ENCODE results near the gene MYL7.

MYL7 gene

DNA sequence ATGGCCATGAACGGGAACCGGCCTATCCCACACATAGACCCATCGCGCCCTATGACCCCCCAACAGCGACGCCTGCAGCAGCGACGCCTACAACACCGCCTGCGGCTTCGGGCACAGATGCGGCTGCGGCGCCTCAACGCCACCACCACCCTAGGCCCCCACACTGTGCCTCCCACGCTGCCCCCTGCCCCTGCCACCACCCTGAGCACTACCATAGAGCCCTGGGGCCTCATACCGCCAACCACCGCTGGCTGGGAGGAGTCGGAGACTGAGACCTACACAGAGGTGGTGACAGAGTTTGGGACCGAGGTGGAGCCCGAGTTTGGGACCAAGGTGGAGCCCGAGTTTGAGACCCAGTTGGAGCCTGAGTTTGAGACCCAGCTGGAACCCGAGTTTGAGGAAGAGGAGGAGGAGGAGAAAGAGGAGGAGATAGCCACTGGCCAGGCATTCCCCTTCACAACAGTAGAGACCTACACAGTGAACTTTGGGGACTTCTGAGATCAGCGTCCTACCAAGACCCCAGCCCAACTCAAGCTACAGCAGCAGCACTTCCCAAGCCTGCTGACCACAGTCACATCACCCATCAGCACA lies 27.3 kb downstream of the MYL7 start:
- Histone ChIP-seq H3K27ac (ENCODE audit: low read depth, low read length, poor library complexity, severe bottlenecking) (no peak overlapping the region), H3K9ac (ENCODE audit: low read length) (no peak overlapping the region), H3K27me3 (ENCODE audit: insufficient read depth, low read length) (peaks cover 3% of the 10 kb centered on the region; the same call in 1 of the 2 replicates), H4K20me1 (ENCODE audit: insufficient read depth, low read length) (no peaks in the 10 kb centered on the region), H3K4me2 (ENCODE audit: low read length) (no peak overlapping the region), H3K79me2 (ENCODE audit: insufficient read depth, low read length) (no peaks in the 10 kb centered on the region), H2AFZ (ENCODE audit: low read length) (no peak overlapping the region), H3K9me2 (ENCODE audit: low read depth, low read length) (no peaks in the 10 kb centered on the region), H3F3A (ENCODE audit: insufficient read depth, low read length) (no peaks in the 10 kb centered on the region), H3K9me3 (ENCODE audit: low read length) (no peaks in the 10 kb centered on the region), H3K4me3 (ENCODE audit: low read depth, low read length, poor library complexity, severe bottlenecking) (no peak overlapping the region), H3K4me1 (ENCODE audit: insufficient read depth, low read length, severe bottlenecking) (peaks cover 5% of the 10 kb centered on the region), H3K36me3 (ENCODE audit: insufficient read depth, low read length) (peaks cover 53% of the 10 kb centered on the region)
- TF ChIP-seq CTCF (IDR thresholded peaks at IDR 0.05; ENCODE audit: low read length) (no peak), EZH2 (IDR thresholded peaks at IDR 0.05; ENCODE audit: borderline replicate concordance, low read length) (no peak)

DNA sequence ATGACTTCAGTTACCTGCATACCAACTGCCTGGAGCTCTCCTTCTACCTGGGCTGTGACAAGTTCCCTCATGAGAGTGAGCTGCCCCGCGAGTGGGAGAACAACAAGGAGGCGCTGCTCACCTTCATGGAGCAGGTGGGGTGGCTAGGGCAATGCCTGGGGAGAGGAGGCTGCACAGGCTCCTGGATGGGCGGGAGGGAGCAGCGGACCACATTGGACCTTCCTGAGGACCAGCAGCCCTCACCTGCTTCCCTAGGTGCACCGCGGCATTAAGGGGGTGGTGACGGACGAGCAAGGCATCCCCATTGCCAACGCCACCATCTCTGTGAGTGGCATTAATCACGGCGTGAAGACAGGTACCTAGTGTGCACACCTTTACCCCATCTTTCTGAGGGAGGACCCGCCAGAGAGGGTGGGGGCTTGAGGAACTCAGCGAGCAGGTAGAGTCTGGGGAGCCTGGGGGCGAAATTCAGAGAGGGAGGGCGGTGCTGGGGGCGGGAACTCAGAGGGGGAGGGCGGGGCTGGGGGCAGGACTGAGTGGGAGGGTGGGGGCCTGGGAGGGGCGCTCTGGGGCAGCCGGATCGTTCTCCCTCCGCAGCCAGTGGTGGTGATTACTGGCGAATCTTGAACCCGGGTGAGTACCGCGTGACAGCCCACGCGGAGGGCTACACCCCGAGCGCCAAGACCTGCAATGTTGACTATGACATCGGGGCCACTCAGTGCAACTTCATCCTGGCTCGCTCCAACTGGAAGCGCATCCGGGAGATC lies 28.0 kb downstream of the MYL7 start:
- no peak for TF ChIP-seq EZH2 (IDR thresholded peaks at IDR 0.05; ENCODE audit: borderline replicate concordance, low read length)
- TF ChIP-seq CTCF (IDR thresholded peaks at IDR 0.05; ENCODE audit: low read length), result no peak
- no peak overlapping the region for H2AFZ ChIP-seq (ENCODE audit: low read length)
- H4K20me1 ChIP-seq (ENCODE audit: insufficient read depth, low read length), result no peaks in the 10 kb centered on the region
- peaks cover 3% of the 10 kb centered on the region; the same call in 1 of the 2 replicates for H3K27me3 ChIP-seq (ENCODE audit: insufficient read depth, low read length)
- peaks cover 47% of the 10 kb centered on the region for H3K36me3 ChIP-seq (ENCODE audit: insufficient read depth, low read length)
- H3K4me2 ChIP-seq (ENCODE audit: low read length), result no peak overlapping the region
- no peaks in the 10 kb centered on the region for H3K79me2 ChIP-seq (ENCODE audit: insufficient read depth, low read length)
- H3K4me1 ChIP-seq (ENCODE audit: insufficient read depth, low read length, severe bottlenecking), result peaks cover 5% of the 10 kb centered on the region
- no peaks in the 10 kb centered on the region for H3K9me3 ChIP-seq (ENCODE audit: low read length)
- no peaks in the 10 kb centered on the region for H3F3A ChIP-seq (ENCODE audit: insufficient read depth, low read length)
- H3K9me2 ChIP-seq (ENCODE audit: low read depth, low read length), result no peaks in the 10 kb centered on the region
- no peak overlapping the region for H3K9ac ChIP-seq (ENCODE audit: low read length)
- H3K27ac ChIP-seq (ENCODE audit: low read depth, low read length, poor library complexity, severe bottlenecking), result no peak overlapping the region
- no peak overlapping the region for H3K4me3 ChIP-seq (ENCODE audit: low read depth, low read length, poor library complexity, severe bottlenecking)

- Histone ChIP-seq H4K20me1 (ENCODE audit: insufficient read depth, low read length) (no peaks in the 10 kb centered on the region), H2AFZ (ENCODE audit: low read length) (no peak overlapping the region), H3K79me2 (ENCODE audit: insufficient read depth, low read length) (no peaks in the 10 kb centered on the region), H3K9me2 (ENCODE audit: low read depth, low read length) (no peaks in the 10 kb centered on the region), H3F3A (ENCODE audit: insufficient read depth, low read length) (no peaks in the 10 kb centered on the region), H3K36me3 (ENCODE audit: insufficient read depth, low read length) (peaks cover 40% of the 10 kb centered on the region), H3K4me3 (ENCODE audit: low read depth, low read length, poor library complexity, severe bottlenecking) (no peak overlapping the region), H3K9me3 (ENCODE audit: low read length) (no peaks in the 10 kb centered on the region), H3K4me2 (ENCODE audit: low read length) (no peak overlapping the region), H3K4me1 (ENCODE audit: insufficient read depth, low read length, severe bottlenecking) (peaks cover 5% of the 10 kb centered on the region), H3K27ac (ENCODE audit: low read depth, low read length, poor library complexity, severe bottlenecking) (no peak overlapping the region), H3K9ac (ENCODE audit: low read length) (no peak overlapping the region), H3K27me3 (ENCODE audit: insufficient read depth, low read length) (peaks cover 3% of the 10 kb centered on the region; the same call in 1 of the 2 replicates)
- no peak for TF ChIP-seq EZH2 (IDR thresholded peaks at IDR 0.05; ENCODE audit: borderline replicate concordance, low read length)
- no peak for TF ChIP-seq CTCF (IDR thresholded peaks at IDR 0.05; ENCODE audit: low read length)
Measured at GRCh38 chr7:44112231-44112996, 28.7 kb downstream of the MYL7 start.

Data from OCI-LY1 (cell line).